ENCODE measurements around the gene R3HDM2. TPM values are rescaled to one million over a fixed set of nuclear protein-coding genes. Genes with fewer than 3 reads are reported as not detected.

R3HDM2 gene
- total RNA-seq, 1 experiment from 2014 or later, result 64.0 TPM

DNA sequence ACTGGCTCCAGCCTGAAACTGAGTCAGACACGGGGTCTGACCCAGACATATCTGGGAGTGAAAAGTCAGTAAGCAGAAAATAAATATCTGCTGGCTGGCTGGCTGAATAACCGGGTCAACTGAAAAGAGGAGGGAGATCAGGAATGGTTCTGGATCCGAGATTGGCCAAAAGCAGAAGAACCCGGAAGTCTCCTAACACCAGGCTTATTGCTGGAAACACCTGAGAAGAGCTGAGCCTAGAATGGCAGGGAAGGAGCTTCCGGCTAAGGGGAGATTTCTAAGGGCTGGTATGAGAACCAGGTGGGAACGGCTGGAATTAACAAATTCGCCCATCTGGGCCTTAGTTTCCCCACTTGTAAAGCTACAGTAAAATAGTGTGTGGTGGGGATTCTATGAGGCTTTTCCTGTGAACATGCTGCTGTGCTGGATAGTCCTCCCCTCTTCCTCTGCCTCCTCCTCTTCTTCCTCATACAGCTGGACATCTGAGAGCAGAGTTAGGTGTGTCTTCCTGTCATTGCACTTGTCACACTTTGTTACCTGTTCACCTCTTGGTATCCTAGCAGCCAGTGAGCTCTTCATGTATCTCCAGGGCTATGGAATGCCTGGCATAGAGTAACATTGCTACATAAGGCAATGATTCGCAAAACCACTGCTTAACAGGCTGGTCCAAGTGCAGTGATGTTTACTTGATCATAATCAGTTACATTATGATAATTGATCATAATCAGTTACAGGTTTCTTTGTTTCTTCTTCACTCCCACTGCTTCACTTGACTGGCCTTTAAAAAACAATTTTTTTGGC, 203.3 kb downstream of the R3HDM2 start:
- CTCF ChIA-PET, result interaction anchor here (0.7 kb wide), 1 partner anchor 12 kb away, joined by 3 read pairs; no protein-coding TSS in a partner anchor
- no peak overlapping the region for H3K27ac ChIP-seq (ENCODE audit: low read depth, low read length, poor library complexity, severe bottlenecking)
- no peaks in the 10 kb centered on the region for H3K27me3 ChIP-seq (replicated peaks; ENCODE audit: insufficient read depth, low read depth, low read length, poor library complexity)
- BruUV-seq (replicated peaks), result no TSS peak
- POLR2A ChIA-PET (ENCODE audit: low non-redundant PET), result interaction anchor here (0.5 kb wide), 1 partner anchor 926 kb away, joined by 3 read pairs; no protein-coding TSS in a partner anchor
- no peak for DNase-seq (ENCODE audit: low spot score)
- H3K4me3 ChIP-seq (ENCODE audit: low read depth, low read length, poor library complexity, severe bottlenecking), result peak overlapping the region; percentile 11
- TF ChIP-seq, protein P1, sequence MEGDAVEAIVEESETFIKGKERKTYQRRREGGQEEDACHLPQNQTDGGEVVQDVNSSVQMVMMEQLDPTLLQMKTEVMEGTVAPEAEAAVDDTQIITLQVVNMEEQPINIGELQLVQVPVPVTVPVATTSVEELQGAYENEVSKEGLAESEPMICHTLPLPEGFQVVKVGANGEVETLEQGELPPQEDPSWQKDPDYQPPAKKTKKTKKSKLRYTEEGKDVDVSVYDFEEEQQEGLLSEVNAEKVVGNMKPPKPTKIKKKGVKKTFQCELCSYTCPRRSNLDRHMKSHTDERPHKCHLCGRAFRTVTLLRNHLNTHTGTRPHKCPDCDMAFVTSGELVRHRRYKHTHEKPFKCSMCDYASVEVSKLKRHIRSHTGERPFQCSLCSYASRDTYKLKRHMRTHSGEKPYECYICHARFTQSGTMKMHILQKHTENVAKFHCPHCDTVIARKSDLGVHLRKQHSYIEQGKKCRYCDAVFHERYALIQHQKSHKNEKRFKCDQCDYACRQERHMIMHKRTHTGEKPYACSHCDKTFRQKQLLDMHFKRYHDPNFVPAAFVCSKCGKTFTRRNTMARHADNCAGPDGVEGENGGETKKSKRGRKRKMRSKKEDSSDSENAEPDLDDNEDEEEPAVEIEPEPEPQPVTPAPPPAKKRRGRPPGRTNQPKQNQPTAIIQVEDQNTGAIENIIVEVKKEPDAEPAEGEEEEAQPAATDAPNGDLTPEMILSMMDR (conservative IDR thresholded peaks at IDR 0.05; ENCODE audit: low read depth, low read length), result no peak
- no peak for TF ChIP-seq EZH2 (IDR thresholded peaks at IDR 0.05; ENCODE audit: borderline replicate concordance, low read depth, low read length, poor library complexity, severe bottlenecking)
- H3K9me3 ChIP-seq (ENCODE audit: low read depth, low read length, poor library complexity, severe bottlenecking), result no peaks in the 10 kb centered on the region
- peaks cover 20% of the 10 kb centered on the region for H3K36me3 ChIP-seq (ENCODE audit: insufficient read depth, low read length, poor library complexity, severe bottlenecking)
- intact Hi-C loops (cut with micrococcal nuclease; ENCODE audit: unreplicated experiment), result no loop called here
- H3K4me1 ChIP-seq (ENCODE audit: insufficient read depth, low read length, poor library complexity, severe bottlenecking), result peaks cover 33% of the 10 kb centered on the region

DNA sequence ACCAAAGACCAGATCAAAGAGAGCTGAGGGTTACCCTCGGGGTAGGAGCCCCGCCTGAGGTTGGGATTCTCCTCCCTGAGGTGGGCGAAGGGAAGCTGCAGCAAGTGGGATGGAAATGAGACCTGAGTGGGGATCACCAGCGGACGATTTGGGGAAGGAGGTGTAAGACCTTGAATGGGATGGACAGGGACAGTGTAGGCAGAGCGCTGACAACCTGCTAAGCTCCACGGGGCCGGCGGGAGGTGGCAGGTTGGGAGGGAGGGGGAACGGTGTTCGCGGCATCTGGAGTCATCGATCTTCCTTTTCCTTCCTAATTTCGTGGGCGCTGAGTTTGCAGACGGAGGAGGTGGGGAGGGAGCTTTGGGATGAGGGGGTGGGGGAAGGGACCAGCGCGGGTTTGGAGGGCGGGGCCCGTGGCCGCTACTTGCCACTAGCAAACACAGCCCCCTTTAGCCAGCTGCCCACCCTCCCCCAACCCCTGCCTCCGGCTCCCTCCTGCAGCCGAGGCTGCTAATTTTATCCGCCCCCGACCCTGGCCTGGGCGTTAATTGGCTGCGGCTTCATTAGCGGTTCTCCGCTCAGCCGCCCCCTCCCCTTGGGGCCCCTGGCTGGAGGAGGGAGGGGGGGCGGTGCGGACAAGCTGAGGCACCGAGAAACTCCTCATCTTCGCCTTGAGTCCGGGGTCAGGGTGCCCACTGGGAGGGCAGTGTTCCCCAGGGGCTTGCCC, 204.1 kb downstream of the R3HDM2 start:
- no peaks in the 10 kb centered on the region for H3K27me3 ChIP-seq (replicated peaks; ENCODE audit: insufficient read depth, low read depth, low read length, poor library complexity)
- no peak for DNase-seq (ENCODE audit: low spot score)
- H3K9me3 ChIP-seq (ENCODE audit: low read depth, low read length, poor library complexity, severe bottlenecking), result no peaks in the 10 kb centered on the region

DNA sequence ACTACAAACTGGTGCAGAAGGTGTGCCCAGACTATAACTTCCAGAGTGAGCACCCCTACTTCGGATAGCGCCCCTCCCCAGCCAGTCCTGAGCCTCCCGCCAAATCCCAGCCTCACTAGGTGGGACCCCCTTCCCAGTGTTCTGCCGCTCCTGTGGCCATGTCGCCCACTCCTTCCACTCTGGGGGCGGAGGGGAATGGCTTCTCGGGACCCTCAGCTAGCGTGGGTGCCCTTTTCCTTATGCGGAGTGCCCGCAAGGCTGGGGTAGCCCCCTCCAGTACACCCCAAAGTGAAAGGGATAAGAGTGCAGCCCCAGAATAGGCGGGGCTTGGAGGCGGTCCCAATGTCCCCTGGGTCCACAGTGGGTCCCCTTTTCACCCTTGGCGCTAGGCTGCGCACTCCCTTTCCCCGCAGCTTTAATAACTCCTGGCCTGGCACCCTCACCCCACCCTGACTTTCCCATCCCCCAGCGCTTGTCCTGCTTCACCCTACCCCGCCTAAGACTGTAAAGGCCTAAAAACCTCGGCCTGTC, 205.1 kb downstream of the R3HDM2 start:
- POLR2A ChIA-PET (ENCODE audit: low non-redundant PET), result no interaction called here
- Histone ChIP-seq H3K27me3 (replicated peaks; ENCODE audit: insufficient read depth, low read depth, low read length, poor library complexity) (no peaks in the 10 kb centered on the region), H3K4me1 (ENCODE audit: insufficient read depth, low read length, poor library complexity, severe bottlenecking) (peaks cover 27% of the 10 kb centered on the region), H3K27ac (ENCODE audit: low read depth, low read length, poor library complexity, severe bottlenecking) (no peak overlapping the region), H3K9me3 (ENCODE audit: low read depth, low read length, poor library complexity, severe bottlenecking) (no peaks in the 10 kb centered on the region), H3K36me3 (ENCODE audit: insufficient read depth, low read length, poor library complexity, severe bottlenecking) (peaks cover 2% of the 10 kb centered on the region), H3K4me3 (ENCODE audit: low read depth, low read length, poor library complexity, severe bottlenecking) (no peak overlapping the region)
- no TSS peak for BruUV-seq (replicated peaks)
- intact Hi-C loops (cut with micrococcal nuclease; ENCODE audit: unreplicated experiment), result no loop called here
- DNase-seq (ENCODE audit: low spot score), result no peak
- TF ChIP-seq EZH2 (IDR thresholded peaks at IDR 0.05; ENCODE audit: borderline replicate concordance, low read depth, low read length, poor library complexity, severe bottlenecking), result no peak
- TF ChIP-seq, protein P1 (conservative IDR thresholded peaks at IDR 0.05; ENCODE audit: low read depth, low read length), result no peak
- CTCF ChIA-PET, result no interaction called here

More for the DNA sequence above, 204.1 kb downstream of the R3HDM2 start:
- TF ChIP-seq EZH2 (IDR thresholded peaks at IDR 0.05; ENCODE audit: borderline replicate concordance, low read depth, low read length, poor library complexity, severe bottlenecking), result no peak
- TF ChIP-seq, protein P1 (conservative IDR thresholded peaks at IDR 0.05; ENCODE audit: low read depth, low read length), result no peak
- BruUV-seq (replicated peaks), result no TSS peak
- peaks cover 32% of the 10 kb centered on the region for H3K4me1 ChIP-seq (ENCODE audit: insufficient read depth, low read length, poor library complexity, severe bottlenecking)
- intact Hi-C loops (cut with micrococcal nuclease; ENCODE audit: unreplicated experiment), result no loop called here
- H3K36me3 ChIP-seq (ENCODE audit: insufficient read depth, low read length, poor library complexity, severe bottlenecking), result peaks cover 12% of the 10 kb centered on the region
- peak overlapping the region; percentile 11 for H3K4me3 ChIP-seq (ENCODE audit: low read depth, low read length, poor library complexity, severe bottlenecking)
- CTCF ChIA-PET, result no interaction called here
- POLR2A ChIA-PET (ENCODE audit: low non-redundant PET), result no interaction called here
- H3K27ac ChIP-seq (ENCODE audit: low read depth, low read length, poor library complexity, severe bottlenecking), result no peak overlapping the region

All from A673 (cell line).